ENCODE data around the gene ECM2. TPM values are rescaled to one million over a fixed set of nuclear protein-coding genes. Genes with fewer than 3 reads are reported as not detected.

The ECM2 gene
- total and polyA plus RNA-seq, 2 of the 13 experiments (the other 11 are each of a cell fraction or from before 2014, with no cell fraction given): 0.37 TPM; not detected in 1

DNA sequence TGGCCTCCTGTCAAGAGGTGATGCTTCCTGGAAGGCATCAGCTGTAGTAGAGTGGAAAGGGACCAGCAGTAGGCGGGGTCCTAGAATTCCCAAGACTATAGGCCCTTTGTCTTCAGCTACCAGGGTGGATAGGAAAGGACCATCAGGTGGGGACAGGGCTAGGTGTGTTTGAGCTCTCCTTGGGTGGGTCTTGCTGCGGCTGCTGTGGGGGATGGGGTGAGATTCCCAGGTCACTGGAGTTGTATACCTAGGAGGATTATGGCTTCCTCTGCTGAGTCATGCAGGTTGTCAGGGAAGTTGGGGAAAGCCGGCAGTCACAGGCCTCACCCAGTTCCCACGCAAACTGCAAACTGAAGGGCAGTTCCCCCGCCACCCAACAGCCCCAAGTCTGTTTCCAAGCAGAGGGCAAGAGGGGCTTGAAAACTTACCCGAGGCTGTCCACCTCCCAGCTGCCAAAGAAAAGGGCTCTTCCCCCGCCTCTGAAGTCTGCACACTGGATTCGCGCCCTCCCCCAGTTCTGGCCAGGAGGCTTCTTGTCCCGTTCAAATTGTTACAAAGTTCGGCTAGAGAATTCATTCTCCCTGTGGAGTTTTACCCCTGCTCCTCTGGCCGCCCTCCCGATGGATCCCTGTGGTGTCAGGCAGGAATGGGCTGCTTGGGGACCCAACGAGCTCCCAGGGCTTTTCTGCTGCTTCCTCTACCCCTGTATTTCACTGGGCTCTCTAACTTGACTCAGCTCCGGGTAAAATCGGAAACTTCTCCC lies 23.0 kb upstream of the ECM2 start:
- in situ Hi-C loops (cut with HindIII; ENCODE audit: extremely low pct_ligation_motif_present, low pct_unique_long_range_greater_than_20kb): no loop called here
- no TSS peak for BruUV-seq (replicated peaks)
- ChIA-PET CTCF (ENCODE audit: low intra/inter-chr PET ratio, low total read pairs) (no interaction called here), POLR2A (no interaction called here)
- Histone ChIP-seq H3K4me2 (ENCODE audit: low read depth, low read length) (no peak overlapping the region), H3K9me3 (ENCODE audit: low read length) (no peaks in the 10 kb centered on the region), H4K20me1 (ENCODE audit: insufficient read depth, low read length) (no peaks in the 10 kb centered on the region), H3K79me2 (ENCODE audit: insufficient read depth, low read length) (no peaks in the 10 kb centered on the region), H3K4me3 (replicated peaks in 1 of 3; ENCODE audit: insufficient read depth in 1 of 3, low read depth in 2 of 3, low read length in 3 of 3) (no peak overlapping the region), H3K9ac (ENCODE audit: insufficient read depth, low read depth, low read length) (no peak overlapping the region), H3K4me1 (ENCODE audit: insufficient read depth, low read length) (no peaks in the 10 kb centered on the region), H2AFZ (ENCODE audit: low read length) (no peak overlapping the region), H3K27me3 (ENCODE audit: control insufficient read depth in 1 of 2, insufficient read depth in 2 of 2, low read length in 2 of 2) (no peaks in the 10 kb centered on the region), H3K36me3 (replicated peaks in 1 of 2; ENCODE audit: control insufficient read depth in 1 of 2, insufficient read depth in 2 of 2, low read length in 2 of 2) (no peaks in the 10 kb centered on the region), H3K27ac (ENCODE audit: extremely low read length, insufficient read depth, low read length) (no peak overlapping the region)
- intact Hi-C loops (cut with micrococcal nuclease; ENCODE audit: unreplicated experiment): no loop called here
- TF ChIP-seq ZNF264 (CRISPR knock-in tag; IDR thresholded peaks at IDR 0.05): no peak
- no peak for TF ChIP-seq ZNF207 (IDR thresholded peaks at IDR 0.05; ENCODE audit: borderline replicate concordance)
- no peak for TF ChIP-seq ZNF383 (CRISPR knock-in tag; IDR thresholded peaks at IDR 0.05; ENCODE audit: borderline replicate concordance)
- TF ChIP-seq KAT7 (CRISPR knock-in tag; IDR thresholded peaks at IDR 0.05; ENCODE audit: borderline replicate concordance): no peak
- TF ChIP-seq YEATS2 (CRISPR knock-in tag; IDR thresholded peaks at IDR 0.05; ENCODE audit: borderline replicate concordance): no peak
- no peak for TF ChIP-seq ZSCAN31 (CRISPR knock-in tag; IDR thresholded peaks at IDR 0.05; ENCODE audit: low read depth)
- no peak for TF ChIP-seq HCFC1 (IDR thresholded peaks at IDR 0.05; ENCODE audit: low read depth, low read length)
- no peak for TF ChIP-seq ZNF761 (CRISPR knock-in tag; conservative IDR thresholded peaks at IDR 0.05)
- TF ChIP-seq RBM39 (IDR thresholded peaks at IDR 0.05; ENCODE audit: low read depth, low read length, poor library complexity, severe bottlenecking): no peak
- no peak for TF ChIP-seq XBP1 (CRISPR knock-in tag; IDR thresholded peaks at IDR 0.05)
- no peak for TF ChIP-seq MED13 (CRISPR knock-in tag; IDR thresholded peaks at IDR 0.05)
- no peak for TF ChIP-seq TP53 (CRISPR knock-in tag; conservative IDR thresholded peaks at IDR 0.05)
- TF ChIP-seq, protein P1, sequence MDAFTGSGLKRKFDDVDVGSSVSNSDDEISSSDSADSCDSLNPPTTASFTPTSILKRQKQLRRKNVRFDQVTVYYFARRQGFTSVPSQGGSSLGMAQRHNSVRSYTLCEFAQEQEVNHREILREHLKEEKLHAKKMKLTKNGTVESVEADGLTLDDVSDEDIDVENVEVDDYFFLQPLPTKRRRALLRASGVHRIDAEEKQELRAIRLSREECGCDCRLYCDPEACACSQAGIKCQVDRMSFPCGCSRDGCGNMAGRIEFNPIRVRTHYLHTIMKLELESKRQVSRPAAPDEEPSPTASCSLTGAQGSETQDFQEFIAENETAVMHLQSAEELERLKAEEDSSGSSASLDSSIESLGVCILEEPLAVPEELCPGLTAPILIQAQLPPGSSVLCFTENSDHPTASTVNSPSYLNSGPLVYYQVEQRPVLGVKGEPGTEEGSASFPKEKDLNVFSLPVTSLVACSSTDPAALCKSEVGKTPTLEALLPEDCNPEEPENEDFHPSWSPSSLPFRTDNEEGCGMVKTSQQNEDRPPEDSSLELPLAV (CRISPR knock-in tag; conservative IDR thresholded peaks at IDR 0.05; ENCODE audit: low read depth): no peak
- no peak for TF ChIP-seq ZNF343 (CRISPR knock-in tag; IDR thresholded peaks at IDR 0.05)
- TF ChIP-seq ZBTB7A (CRISPR knock-in tag; IDR thresholded peaks at IDR 0.05): no peak
- no peak for TF ChIP-seq AGO1 (IDR thresholded peaks at IDR 0.05; ENCODE audit: low read depth, low read length, poor library complexity, severe bottlenecking)
- TF ChIP-seq ZBTB42 (CRISPR knock-in tag; IDR thresholded peaks at IDR 0.05): no peak
- TF ChIP-seq ZNF749 (CRISPR knock-in tag; IDR thresholded peaks at IDR 0.05; ENCODE audit: borderline replicate concordance): no peak
- no peak for TF ChIP-seq KDM4B (CRISPR knock-in tag; IDR thresholded peaks at IDR 0.05)
- no peak for TF ChIP-seq ELF4 (CRISPR knock-in tag; IDR thresholded peaks at IDR 0.05; ENCODE audit: borderline replicate concordance)
- no peak for FAIRE-seq
- no peak for ATAC-seq
- 85% methylated on average over 15 of the region's 16 CpGs for WGBS (ENCODE audit: low lambda C conversion rate)
- no peak for DNase-seq (ENCODE audit: low spot score)

All from HepG2 (cell line).